Measurements from ENCODE around the gene XRCC2.
"Not testable (repeated sequence)": the region's sequence is repeated elsewhere in the genome, so short reads cannot be mapped to it uniquely, and the experiment has no call there.

Gene XRCC2

DNA sequence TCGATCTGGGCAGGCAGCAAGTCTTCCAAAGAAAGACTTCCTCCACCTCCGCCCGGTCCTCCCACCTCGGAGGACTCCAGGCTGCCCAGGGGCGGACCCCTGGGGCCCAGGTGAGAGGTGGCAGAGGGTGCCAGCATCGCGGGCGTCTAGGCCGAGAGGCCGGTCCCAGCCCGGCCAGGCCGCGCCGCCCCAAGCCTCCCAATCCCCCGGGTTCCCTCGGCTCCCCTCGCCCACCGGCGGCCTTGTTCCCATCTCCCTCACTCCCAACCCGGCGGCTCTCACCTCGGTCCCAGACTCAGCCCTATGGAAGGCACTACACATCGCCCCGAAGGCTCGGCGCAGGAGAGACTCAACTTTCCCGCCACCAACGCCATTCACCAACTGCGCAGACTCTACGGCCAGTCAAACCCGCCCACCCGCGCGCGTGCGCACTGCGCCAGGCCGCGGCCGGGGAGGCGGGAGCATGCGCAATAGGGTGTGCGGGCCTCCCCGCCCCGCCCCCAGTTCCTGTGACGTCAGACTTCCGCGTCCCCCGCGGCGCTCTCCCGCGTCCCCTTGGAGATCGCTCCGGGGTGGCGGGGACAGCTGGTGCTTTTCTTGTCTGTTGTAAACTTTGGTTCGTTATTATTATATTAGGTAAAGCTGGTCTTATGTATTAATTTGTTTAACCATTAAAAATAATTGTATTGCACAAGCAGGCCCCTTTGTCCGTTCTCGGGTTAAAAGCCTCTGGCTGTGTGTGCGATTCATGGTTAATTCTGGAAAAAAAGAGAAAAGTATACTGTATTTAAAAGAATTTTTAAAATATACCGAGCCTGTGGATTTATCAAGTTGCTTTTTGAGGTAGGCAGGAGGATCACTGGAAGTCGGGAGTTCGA, at the start of gene XRCC2:
TSS of gene XRCC2 (minus strand) at position 383 of the 878 bp plus-strand sequence. CDS start at position 321, 62 bp downstream.
- Histone ChIP-seq H3K4me3 (ENCODE audit: low read depth, low read length) (peak within 1 kb of the TSS; percentile 82), H3K9me3 (ENCODE audit: control insufficient read depth, insufficient read depth, low read length) (no peaks in the 10 kb centered on the region)

DNA sequence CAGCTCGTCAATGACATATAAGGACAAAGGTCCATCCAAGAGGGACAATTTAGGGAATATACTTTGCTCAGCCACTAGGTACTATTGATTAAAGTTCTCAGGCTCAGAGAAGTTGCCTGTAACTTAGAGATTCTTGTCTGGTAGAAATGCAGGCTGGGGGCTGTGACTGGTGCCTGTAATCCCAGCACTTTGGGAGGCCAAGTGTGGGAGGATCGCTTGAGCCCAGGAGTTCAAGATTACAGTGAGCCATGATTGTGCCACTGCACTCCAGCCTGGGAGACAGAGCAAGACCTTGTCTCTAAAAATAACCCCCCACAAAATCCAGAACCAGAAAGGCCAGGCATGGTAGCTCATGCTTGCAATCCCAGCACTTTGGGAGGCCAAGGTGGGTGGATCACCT, 47.4 kb upstream of the XRCC2 start:
- H3K4me3 ChIP-seq (ENCODE audit: low read depth, low read length) = no peak overlapping the region
- no peaks in the 10 kb centered on the region for H3K27me3 ChIP-seq (ENCODE audit: control insufficient read depth, insufficient read depth, low read length)
- H3K27ac ChIP-seq (ENCODE audit: low read depth, low read length) = no peak overlapping the region
- H3K9ac ChIP-seq (ENCODE audit: low read depth, low read length) = no peak overlapping the region
- no peaks in the 10 kb centered on the region for H3K36me3 ChIP-seq (ENCODE audit: control insufficient read depth, insufficient read depth, low read length)
- H3K4me1 ChIP-seq (ENCODE audit: control insufficient read depth, insufficient read depth, low read length) = no peaks in the 10 kb centered on the region
- H3K9me3 ChIP-seq (ENCODE audit: control insufficient read depth, insufficient read depth, low read length) = no peaks in the 10 kb centered on the region

More for the DNA sequence above, at the start of gene XRCC2:
- H3K36me3 ChIP-seq (ENCODE audit: control insufficient read depth, insufficient read depth, low read length) = peaks cover 18% of the 10 kb centered on the region
- H3K27me3 ChIP-seq (ENCODE audit: control insufficient read depth, insufficient read depth, low read length) = no peaks in the 10 kb centered on the region
- peak within 1 kb of the TSS; percentile 91 for H3K27ac ChIP-seq (ENCODE audit: low read depth, low read length)
- peak within 1 kb of the TSS; percentile 92 for H3K9ac ChIP-seq (ENCODE audit: low read depth, low read length)
- H3K4me1 ChIP-seq (ENCODE audit: control insufficient read depth, insufficient read depth, low read length) = peaks cover 4% of the 10 kb centered on the region; the same call in 1 of the 2 replicates

DNA sequence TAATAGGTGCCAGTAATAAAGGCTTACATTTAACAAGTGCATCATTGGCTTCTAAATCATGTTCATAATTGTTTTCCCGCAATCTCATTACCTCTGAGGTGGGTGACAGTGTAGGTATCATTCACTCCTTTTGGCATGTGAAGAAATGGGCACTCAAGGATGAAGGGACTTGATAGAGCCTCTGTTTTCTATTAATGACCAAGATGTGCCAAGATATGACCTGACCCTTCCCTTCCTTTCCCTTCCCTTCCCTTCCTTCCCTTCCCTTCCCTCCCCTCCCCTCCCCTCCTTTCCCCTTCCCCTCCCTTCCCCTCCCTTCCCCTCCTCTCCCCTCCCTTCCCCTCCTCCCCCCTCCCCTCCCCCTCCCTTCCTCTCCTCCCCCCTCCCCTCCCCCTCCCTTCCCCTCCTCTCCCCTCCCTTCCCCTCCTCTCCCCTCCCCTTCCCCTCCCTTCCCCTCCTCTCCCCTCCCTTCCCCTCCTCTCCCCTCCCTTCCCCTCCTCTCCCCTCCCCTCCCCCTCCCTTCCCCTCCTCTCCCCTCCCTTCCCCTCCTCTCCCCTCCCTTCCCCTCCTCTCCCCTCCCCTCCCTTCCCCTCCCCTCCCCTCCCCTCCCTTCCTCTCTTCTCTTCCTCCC, 36.6 kb upstream of the XRCC2 start:
- H3K9me3 ChIP-seq (ENCODE audit: control insufficient read depth, insufficient read depth, low read length); H3K27ac ChIP-seq (ENCODE audit: low read depth, low read length); H3K27me3 ChIP-seq (ENCODE audit: control insufficient read depth, insufficient read depth, low read length); H3K9ac ChIP-seq (ENCODE audit: low read depth, low read length); H3K4me3 ChIP-seq (ENCODE audit: low read depth, low read length); H3K36me3 ChIP-seq (ENCODE audit: control insufficient read depth, insufficient read depth, low read length); H3K4me1 ChIP-seq (ENCODE audit: control insufficient read depth, insufficient read depth, low read length): not testable (repeated sequence)

DNA sequence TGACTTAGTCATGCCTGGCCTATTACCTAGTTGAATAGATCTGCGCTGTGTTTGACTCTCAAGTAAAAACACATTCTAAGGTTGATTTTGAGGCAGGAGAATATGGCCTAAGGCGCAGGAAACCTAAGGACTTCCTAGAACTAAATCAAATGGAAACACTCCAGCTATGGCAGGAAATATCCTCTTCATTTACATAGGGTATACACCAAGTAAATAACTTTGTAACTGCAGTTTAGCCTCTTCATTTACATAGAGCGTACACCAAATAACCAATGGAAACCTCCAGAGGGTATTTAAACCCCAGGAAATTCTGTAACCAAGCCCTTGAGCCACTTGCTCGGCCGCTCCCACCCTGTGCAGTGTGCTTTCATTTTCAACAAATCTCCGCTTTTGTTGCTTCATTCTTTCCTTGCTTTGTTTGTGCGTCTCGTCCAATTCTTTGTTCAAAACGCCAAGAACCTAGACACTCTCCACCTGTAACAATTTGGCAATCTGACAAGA, 35.6 kb upstream of the XRCC2 start:
- Histone ChIP-seq H3K36me3 (ENCODE audit: control insufficient read depth, insufficient read depth, low read length) (no peaks in the 10 kb centered on the region), H3K27me3 (ENCODE audit: control insufficient read depth, insufficient read depth, low read length) (no peaks in the 10 kb centered on the region), H3K4me3 (ENCODE audit: low read depth, low read length) (no peak overlapping the region), H3K9me3 (ENCODE audit: control insufficient read depth, insufficient read depth, low read length) (no peaks in the 10 kb centered on the region), H3K27ac (ENCODE audit: low read depth, low read length) (no peak overlapping the region), H3K9ac (ENCODE audit: low read depth, low read length) (no peak overlapping the region), H3K4me1 (ENCODE audit: control insufficient read depth, insufficient read depth, low read length) (0 out of 2 replicates have a peak, but pooled peaks cover 3% of the 10 kb centered on the region)

DNA sequence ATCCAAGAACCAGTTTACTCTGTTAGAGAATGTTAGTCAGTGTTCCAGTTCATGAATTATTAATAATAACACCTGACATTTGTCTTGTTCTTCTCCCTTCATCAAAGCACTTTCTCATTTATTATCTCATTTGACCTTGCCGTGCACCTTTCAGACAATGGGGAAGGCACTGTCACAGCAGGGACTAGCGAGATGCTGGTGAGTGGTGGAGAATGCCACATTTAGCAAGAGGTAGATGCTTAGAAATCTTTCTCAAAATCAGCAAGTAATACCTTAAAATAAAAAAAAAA, 34.2 kb upstream of the XRCC2 start:
- Histone ChIP-seq H3K36me3 (ENCODE audit: control insufficient read depth, insufficient read depth, low read length) (no peaks in the 10 kb centered on the region), H3K4me3 (ENCODE audit: low read depth, low read length) (no peak overlapping the region), H3K27ac (ENCODE audit: low read depth, low read length) (peak overlapping the region; percentile 32), H3K9ac (ENCODE audit: low read depth, low read length) (no peak overlapping the region), H3K4me1 (ENCODE audit: control insufficient read depth, insufficient read depth, low read length) (0 out of 2 replicates have a peak, but pooled peaks cover 4% of the 10 kb centered on the region), H3K9me3 (ENCODE audit: control insufficient read depth, insufficient read depth, low read length) (peaks cover 4% of the 10 kb centered on the region), H3K27me3 (ENCODE audit: control insufficient read depth, insufficient read depth, low read length) (no peaks in the 10 kb centered on the region)

DNA sequence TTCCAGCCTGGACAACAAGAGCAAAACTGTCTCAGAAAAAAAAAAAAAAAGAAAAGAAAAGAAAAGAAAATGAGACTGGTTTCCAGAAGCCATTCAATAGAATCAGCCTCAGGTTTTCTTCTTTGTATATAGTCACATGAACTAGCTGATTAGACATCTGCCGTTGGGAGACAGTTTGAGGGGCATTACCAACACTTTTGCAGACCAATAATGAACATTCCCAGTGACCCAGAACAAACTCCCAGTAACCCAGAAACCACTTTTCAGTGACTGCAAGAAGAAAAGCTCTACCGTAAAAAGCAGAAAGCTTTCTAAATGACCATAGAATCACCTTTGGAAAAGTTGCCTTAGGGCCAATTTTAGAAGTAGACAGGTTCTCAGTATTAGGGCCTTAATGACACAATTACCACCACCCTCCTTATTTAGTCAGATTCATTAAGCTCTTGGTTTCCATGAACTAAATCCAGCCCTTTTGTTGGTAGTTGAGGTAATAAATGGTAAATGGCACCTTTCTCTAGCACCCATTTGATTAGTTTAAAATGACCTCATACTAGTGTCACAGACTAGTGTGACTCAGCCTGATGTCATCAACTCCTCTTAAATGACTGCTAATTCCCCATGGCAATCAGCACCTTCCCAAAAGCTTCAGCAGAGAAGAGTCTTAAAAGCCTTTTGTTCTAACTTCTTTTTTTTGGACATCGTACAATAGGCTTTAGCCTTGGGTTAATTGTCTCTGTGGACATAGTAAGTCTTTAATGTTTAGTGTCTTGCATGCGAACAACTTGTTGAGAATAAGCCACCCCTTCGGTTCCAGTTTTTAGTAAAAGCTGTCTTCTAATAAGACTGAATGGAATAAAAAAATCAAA, 33.6 kb upstream of the XRCC2 start:
- Histone ChIP-seq H3K27ac (ENCODE audit: low read depth, low read length) (peak overlapping the region; percentile 32), H3K36me3 (ENCODE audit: control insufficient read depth, insufficient read depth, low read length) (no peaks in the 10 kb centered on the region), H3K9ac (ENCODE audit: low read depth, low read length) (no peak overlapping the region), H3K27me3 (ENCODE audit: control insufficient read depth, insufficient read depth, low read length) (no peaks in the 10 kb centered on the region), H3K4me3 (ENCODE audit: low read depth, low read length) (no peak overlapping the region), H3K9me3 (ENCODE audit: control insufficient read depth, insufficient read depth, low read length) (peaks cover 10% of the 10 kb centered on the region), H3K4me1 (ENCODE audit: control insufficient read depth, insufficient read depth, low read length) (0 out of 2 replicates have a peak, but pooled peaks cover 4% of the 10 kb centered on the region)

DNA sequence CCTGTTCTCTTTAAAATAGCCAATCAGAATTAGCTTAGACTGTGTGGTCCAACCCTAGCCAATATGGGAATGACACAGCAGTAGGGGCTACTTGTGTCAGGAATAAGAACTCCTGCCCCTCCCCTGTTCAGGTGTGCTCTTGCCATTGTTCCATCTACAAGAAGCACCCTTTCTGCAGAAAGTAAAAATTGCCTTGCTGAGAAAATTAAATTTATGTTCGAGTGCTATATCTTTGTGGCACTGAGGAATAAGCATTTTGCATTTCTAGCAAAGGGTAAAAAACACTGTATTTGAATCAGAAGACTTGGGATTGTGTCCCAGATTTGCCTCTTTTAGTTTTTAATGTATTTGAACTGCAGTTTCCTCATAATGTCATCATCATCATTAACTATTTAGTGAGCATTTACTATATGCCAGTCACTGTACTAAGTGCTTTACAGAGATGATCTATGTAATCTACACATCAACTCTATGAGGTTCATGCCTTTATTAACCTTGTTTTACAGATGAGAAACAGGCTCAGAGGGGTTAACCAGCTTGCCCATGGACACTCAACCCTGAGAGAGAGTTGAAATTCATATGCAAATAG, 28.9 kb upstream of the XRCC2 start:
- H3K36me3 ChIP-seq (ENCODE audit: control insufficient read depth, insufficient read depth, low read length) = no peaks in the 10 kb centered on the region
- no peak overlapping the region for H3K4me3 ChIP-seq (ENCODE audit: low read depth, low read length)
- H3K9me3 ChIP-seq (ENCODE audit: control insufficient read depth, insufficient read depth, low read length) = peaks cover 15% of the 10 kb centered on the region
- H3K27me3 ChIP-seq (ENCODE audit: control insufficient read depth, insufficient read depth, low read length) = no peaks in the 10 kb centered on the region
- 0 out of 2 replicates have a peak, but pooled peaks cover 4% of the 10 kb centered on the region for H3K4me1 ChIP-seq (ENCODE audit: control insufficient read depth, insufficient read depth, low read length)
- H3K9ac ChIP-seq (ENCODE audit: low read depth, low read length) = no peak overlapping the region
- no peak overlapping the region for H3K27ac ChIP-seq (ENCODE audit: low read depth, low read length)

DNA sequence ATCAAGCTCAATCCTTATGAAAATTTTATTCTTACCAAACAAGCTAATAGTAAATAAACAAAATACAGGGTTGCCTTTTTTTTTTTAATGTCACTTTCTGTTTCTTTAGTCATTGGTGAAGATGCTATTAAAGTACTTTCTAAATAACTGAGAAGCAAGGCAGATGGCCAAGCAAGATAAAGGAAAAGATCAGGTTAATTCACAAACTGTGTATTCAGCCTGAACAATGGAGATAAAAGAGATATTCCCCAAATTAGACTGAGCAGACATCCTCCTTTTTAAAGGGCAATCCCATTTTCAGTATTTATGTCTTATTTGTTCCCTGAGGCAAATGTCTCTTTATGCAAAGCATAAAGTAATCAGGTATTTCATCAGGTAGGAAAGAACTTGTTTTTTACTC, 23.1 kb upstream of the XRCC2 start:
- Histone ChIP-seq H3K4me3 (ENCODE audit: low read depth, low read length) (no peak overlapping the region), H3K4me1 (ENCODE audit: control insufficient read depth, insufficient read depth, low read length) (no peaks in the 10 kb centered on the region), H3K9me3 (ENCODE audit: control insufficient read depth, insufficient read depth, low read length) (peaks cover under 1% of the 10 kb centered on the region; the same call in 1 of the 2 replicates), H3K27me3 (ENCODE audit: control insufficient read depth, insufficient read depth, low read length) (no peaks in the 10 kb centered on the region), H3K9ac (ENCODE audit: low read depth, low read length) (no peak overlapping the region), H3K27ac (ENCODE audit: low read depth, low read length) (no peak overlapping the region), H3K36me3 (ENCODE audit: control insufficient read depth, insufficient read depth, low read length) (no peaks in the 10 kb centered on the region)

DNA sequence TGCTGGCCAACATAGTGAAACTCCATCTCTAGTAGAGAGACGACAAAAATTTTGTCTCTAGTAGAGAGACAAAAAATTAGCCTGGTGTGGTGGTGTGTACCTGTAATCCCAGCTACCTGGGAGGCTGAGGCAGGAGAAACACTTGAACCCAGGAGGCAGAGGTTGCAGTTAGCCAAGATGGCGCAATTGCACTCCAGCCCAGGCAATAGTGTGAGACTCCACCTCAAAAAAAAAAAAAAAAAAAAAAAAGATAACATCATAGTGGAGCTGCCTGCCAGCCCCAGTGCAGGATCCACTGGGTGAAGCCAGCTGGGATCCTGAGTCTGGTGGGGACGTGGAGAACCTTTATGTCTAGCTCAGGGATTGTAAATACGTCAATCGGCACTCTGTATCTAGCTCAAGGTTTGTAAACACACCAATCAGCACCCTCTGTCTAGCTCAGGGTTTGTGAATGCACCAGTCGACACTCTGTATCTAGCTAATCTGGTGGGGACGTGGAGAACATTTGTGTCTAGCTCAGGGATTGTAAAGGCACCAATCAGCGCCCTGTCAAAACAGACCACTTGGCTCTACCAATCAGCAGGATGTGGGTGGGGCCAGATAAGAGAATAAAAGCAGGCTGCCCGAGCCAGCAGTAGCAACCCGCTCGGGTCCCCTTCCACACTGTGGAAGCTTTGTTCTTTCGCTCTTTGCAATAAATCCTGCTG, 21.5 kb upstream of the XRCC2 start:
- H3K27ac ChIP-seq (ENCODE audit: low read depth, low read length); H3K4me3 ChIP-seq (ENCODE audit: low read depth, low read length); H3K9me3 ChIP-seq (ENCODE audit: control insufficient read depth, insufficient read depth, low read length); H3K9ac ChIP-seq (ENCODE audit: low read depth, low read length); H3K36me3 ChIP-seq (ENCODE audit: control insufficient read depth, insufficient read depth, low read length); H3K27me3 ChIP-seq (ENCODE audit: control insufficient read depth, insufficient read depth, low read length); H3K4me1 ChIP-seq (ENCODE audit: control insufficient read depth, insufficient read depth, low read length): not testable (repeated sequence)

DNA sequence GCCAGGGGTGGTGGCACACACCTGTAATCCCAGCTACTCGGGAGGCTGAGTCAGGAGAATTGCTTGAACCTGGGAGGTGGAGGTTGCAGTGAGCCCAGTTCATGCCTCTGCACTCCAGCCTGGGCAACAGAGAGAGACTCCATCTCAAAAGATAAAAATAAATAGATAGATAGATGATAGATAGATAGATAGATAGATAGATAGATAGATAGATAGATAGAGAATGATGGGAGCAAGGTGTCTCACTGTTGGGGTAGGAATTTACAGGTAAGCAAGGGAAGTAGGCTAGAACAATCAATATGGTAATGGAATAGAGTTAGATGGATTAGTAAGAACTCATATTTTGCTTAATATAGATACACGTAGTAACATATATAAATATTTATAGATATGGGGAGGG, 16.3 kb upstream of the XRCC2 start:
- not testable (repeated sequence) for H3K27me3 ChIP-seq (ENCODE audit: control insufficient read depth, insufficient read depth, low read length); H3K4me3 ChIP-seq (ENCODE audit: low read depth, low read length); H3K9ac ChIP-seq (ENCODE audit: low read depth, low read length); H3K4me1 ChIP-seq (ENCODE audit: control insufficient read depth, insufficient read depth, low read length); H3K36me3 ChIP-seq (ENCODE audit: control insufficient read depth, insufficient read depth, low read length); H3K9me3 ChIP-seq (ENCODE audit: control insufficient read depth, insufficient read depth, low read length); H3K27ac ChIP-seq (ENCODE audit: low read depth, low read length)
